Tibial nerve (tissue), 4 donors: Measurements from ENCODE around the gene GLS. TPM values are rescaled to one million over a fixed set of nuclear protein-coding genes. Genes with fewer than 3 reads are reported as not detected.
A peak's percentile ranks its signal among the peaks of the same experiment; 100 is the strongest.

Experiments used
- DNase-seq, 2 donors: peaks; one replicate each; pipeline ENCODE4 v3.0.0-alpha.2; 2019; ENCODE audit warnings: low spot score in 2 of 2
- H3K27ac ChIP-seq, 4 donors: fragments of 200-600 bp; sonication (generic) in 3 of 4; one replicate each; pipeline ENCODE4 v1.5.1; 2017 to 2019; ENCODE audit warnings: mild to moderate bottlenecking in 1 of 4
- H3K27me3 ChIP-seq, 2 donors: fragments of 200-600 bp; sonication (generic) in 1 of 2; one replicate each; pipeline versions ENCODE4 v1.5.1 to v1.6.0; 2017 to 2019
- H3K36me3 ChIP-seq, 3 donors: fragments of 200-600 bp; sonication (generic); one replicate each; pipeline ENCODE4 v1.5.1; 2018 to 2019
- H3K4me1 ChIP-seq, 4 donors: fragments of 200-600 bp; sonication (generic) in 3 of 4; one replicate each; pipeline ENCODE4 v1.5.1; 2017 to 2019
- H3K4me3 ChIP-seq, 4 donors: fragments of 200-600 bp; sonication (generic) in 3 of 4; one replicate each; pipeline ENCODE4 v1.5.1; 2017 to 2019; ENCODE audit warnings: mild to moderate bottlenecking in 1 of 4, moderate library complexity in 1 of 4
- H3K9me3 ChIP-seq, 4 donors: fragments of 200-600 bp; sonication (generic) in 3 of 4; one replicate each; pipeline ENCODE4 v1.5.1; 2017 to 2019
- EP300 ChIP-seq, 2 donors: sonication (generic); formaldehyde crosslinking; IDR thresholded peaks; one replicate each; pipeline ENCODE4 v1.6.1; 2017; ENCODE audit warnings: antibody characterized with exemption in 2 of 2, mild to moderate bottlenecking in 1 of 2
- POLR2A ChIP-seq, 2 donors: fragments of 450-650 bp; IDR thresholded peaks; one replicate each; pipeline ENCODE4 v1.6.1; 2017; ENCODE audit warnings: antibody characterized with exemption in 2 of 2, mild to moderate bottlenecking in 2 of 2, moderate library complexity in 2 of 2
- WGBS, 2 donors: methylation state at CpG; one replicate each; pipeline ENCODE4 v1.1.5; 2018; 5-methylcytosine and 5-hydroxymethylcytosine counted together
- total RNA-seq, 4 donors: library from RNA; depleted of rRNA; stranded (reverse); fragments of >200 nt; gene quantifications; one replicate each; pipeline ENCODE4 v1.1.0, GENCODE V29; 2016
- TF ChIP-seq, protein P1 (sequence below), 5 experiments: fragments of 200-600 bp in 3 of 5; fragments of 450-650 bp in 2 of 5; sonication (generic) in 3 of 5; IDR thresholded peaks; one replicate each; pipeline ENCODE4 v1.5.1; 2016 to 2019; ENCODE audit warnings: antibody characterized with exemption in 5 of 5, mild to moderate bottlenecking in 3 of 5, moderate library complexity in 2 of 5

Gene GLS
- total RNA-seq, 4 donors from 2014 or later, result 106 to 164 (median 145) TPM

- no peak for DNase-seq
- Histone ChIP-seq H3K27me3 (no peaks in the 10 kb centered on the region), H3K9me3 (no peaks in the 10 kb centered on the region), H3K36me3 (peaks cover 0 to 89% (median 0%) of the 10 kb centered on the region in 3 donors), H3K27ac (no peak overlapping the region), H3K4me3 (no peak overlapping the region), H3K4me1 (no peaks in the 10 kb centered on the region)
- WGBS, 2 donors, result 94 to 97% methylated on average over 2 of the region's 2 CpGs
- no peak for TF ChIP-seq EP300 (IDR thresholded peaks at IDR 0.05)
- no peak for TF ChIP-seq POLR2A (IDR thresholded peaks at IDR 0.05)
- TF ChIP-seq, protein P1, sequence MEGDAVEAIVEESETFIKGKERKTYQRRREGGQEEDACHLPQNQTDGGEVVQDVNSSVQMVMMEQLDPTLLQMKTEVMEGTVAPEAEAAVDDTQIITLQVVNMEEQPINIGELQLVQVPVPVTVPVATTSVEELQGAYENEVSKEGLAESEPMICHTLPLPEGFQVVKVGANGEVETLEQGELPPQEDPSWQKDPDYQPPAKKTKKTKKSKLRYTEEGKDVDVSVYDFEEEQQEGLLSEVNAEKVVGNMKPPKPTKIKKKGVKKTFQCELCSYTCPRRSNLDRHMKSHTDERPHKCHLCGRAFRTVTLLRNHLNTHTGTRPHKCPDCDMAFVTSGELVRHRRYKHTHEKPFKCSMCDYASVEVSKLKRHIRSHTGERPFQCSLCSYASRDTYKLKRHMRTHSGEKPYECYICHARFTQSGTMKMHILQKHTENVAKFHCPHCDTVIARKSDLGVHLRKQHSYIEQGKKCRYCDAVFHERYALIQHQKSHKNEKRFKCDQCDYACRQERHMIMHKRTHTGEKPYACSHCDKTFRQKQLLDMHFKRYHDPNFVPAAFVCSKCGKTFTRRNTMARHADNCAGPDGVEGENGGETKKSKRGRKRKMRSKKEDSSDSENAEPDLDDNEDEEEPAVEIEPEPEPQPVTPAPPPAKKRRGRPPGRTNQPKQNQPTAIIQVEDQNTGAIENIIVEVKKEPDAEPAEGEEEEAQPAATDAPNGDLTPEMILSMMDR (IDR thresholded peaks at IDR 0.05), result no peak
These were observed 85.1 kb downstream of the GLS start for GRCh38 chr2:190965580-190966222.

DNA sequence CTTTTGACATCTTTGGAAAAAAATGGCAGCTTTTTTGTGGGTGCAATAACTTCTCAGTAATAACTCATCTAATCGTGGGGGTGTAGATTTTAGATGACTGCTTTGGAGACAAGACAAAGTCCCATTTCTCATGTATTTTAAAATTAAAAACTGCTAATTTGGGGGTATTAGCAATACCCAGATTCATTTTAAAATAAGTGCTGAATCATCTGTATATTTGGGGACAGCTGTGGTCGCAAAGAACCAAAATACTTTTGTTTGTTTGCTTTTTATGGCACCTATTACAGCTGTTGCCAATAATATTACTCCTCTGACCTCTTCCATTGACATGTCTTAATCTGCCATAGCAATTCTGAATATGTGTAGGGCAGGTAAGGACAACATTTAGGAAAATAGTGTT lies 87.9 kb downstream of the GLS start:
- Histone ChIP-seq H3K4me3 (no peak overlapping the region), H3K27me3 (no peaks in the 10 kb centered on the region), H3K4me1 (no peaks in the 10 kb centered on the region), H3K36me3 (peaks cover 0 to 92% (median 5%) of the 10 kb centered on the region in 3 donors), H3K27ac (no peak overlapping the region), H3K9me3 (no peaks in the 10 kb centered on the region)
- DNase-seq, result no peak
- 86 to 88% methylated on average over 2 of the region's 2 CpGs for WGBS, 2 donors
- TF ChIP-seq, protein P1 (IDR thresholded peaks at IDR 0.05), result no peak
- TF ChIP-seq POLR2A (IDR thresholded peaks at IDR 0.05), result no peak
- no peak for TF ChIP-seq EP300 (IDR thresholded peaks at IDR 0.05)

GRCh38 chr2:190970160-190970559 lies 89.5 kb downstream of the GLS start:
- Histone ChIP-seq H3K27ac (no peak overlapping the region), H3K4me3 (no peak overlapping the region), H3K4me1 (peaks cover 0 to 7% (median 0%) of the 10 kb centered on the region in 4 donors), H3K9me3 (no peaks in the 10 kb centered on the region), H3K27me3 (no peaks in the 10 kb centered on the region), H3K36me3 (peaks cover 0 to 95% (median 16%) of the 10 kb centered on the region in 3 donors)
- DNase-seq, result no peak
- WGBS, 2 donors, result 73 to 81% methylated on average over 3 of the region's 3 CpGs
- TF ChIP-seq, protein P1 (IDR thresholded peaks at IDR 0.05), result no peak
- TF ChIP-seq EP300 (IDR thresholded peaks at IDR 0.05), result no peak

DNA sequence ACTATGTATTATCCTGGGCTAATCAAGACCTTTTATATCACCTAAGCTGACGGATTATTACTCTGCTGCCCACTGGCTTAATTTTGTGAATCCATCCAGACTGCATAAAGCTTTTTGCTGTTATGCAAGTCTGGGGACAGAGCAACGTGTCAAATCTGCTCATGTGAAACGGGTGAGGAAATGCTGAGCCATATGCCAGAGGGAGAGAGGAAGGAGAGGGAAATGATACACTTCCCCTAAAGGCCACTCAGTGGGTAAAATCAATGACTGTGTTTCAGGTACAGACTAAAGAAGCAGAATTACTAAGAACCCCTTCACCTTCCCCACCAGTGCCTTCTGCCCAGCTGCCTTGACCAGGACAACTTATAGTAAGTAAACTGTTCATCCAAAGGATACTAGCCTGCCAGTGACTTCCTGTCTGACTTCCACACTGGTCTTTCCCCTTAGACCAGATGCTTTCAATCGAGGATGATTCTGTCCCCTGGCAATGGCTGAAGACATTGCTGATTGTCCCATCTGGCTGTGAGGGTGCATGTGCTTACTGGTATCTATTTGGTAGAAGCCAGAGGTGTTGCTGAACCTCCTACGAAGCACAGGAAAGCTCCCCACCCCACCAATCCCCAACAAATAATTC lies 90.4 kb downstream of the GLS start:
- no peak overlapping the region for H3K4me3 ChIP-seq
- peak in 1 of 2 donors; percentile 14 for DNase-seq
- TF ChIP-seq EP300 (IDR thresholded peaks at IDR 0.05), result peak in 1 of 2 donors; percentile 30
- TF ChIP-seq POLR2A (IDR thresholded peaks at IDR 0.05), result no peak
- TF ChIP-seq, protein P1 (IDR thresholded peaks at IDR 0.05), result no peak
- peaks cover 0 to 95% (median 23%) of the 10 kb centered on the region in 3 donors for H3K36me3 ChIP-seq
- 82 to 85% methylated on average over 5 of the region's 5 CpGs for WGBS, 2 donors
- H3K4me1 ChIP-seq, result peaks cover 0 to 7% (median 0%) of the 10 kb centered on the region in 4 donors
- no peaks in the 10 kb centered on the region for H3K9me3 ChIP-seq
- no peaks in the 10 kb centered on the region for H3K27me3 ChIP-seq
- no peak overlapping the region for H3K27ac ChIP-seq

DNA sequence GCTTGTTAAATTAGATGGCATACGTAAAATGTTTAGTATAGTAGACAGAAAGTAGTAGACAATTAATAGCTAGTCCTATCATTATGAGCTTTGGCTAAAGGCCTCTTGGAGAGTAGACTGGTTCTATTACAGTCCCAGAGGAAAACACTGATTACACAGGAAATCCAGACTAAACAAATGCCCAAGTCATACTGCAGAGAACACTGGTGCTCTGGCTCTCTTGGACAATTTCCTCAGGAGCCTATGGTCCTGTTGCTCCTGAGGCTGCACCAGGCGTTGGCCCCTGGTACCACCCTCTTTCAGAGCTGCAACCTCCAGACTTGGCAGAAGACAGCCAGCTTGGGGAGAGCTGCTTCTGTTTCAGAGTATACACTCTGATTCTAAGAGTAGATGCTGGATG lies 91.6 kb downstream of the GLS start:
- H3K9me3 ChIP-seq, result no peaks in the 10 kb centered on the region
- H3K4me1 ChIP-seq, result peaks cover 0 to 7% (median 0%) of the 10 kb centered on the region in 4 donors
- H3K4me3 ChIP-seq, result no peak overlapping the region
- H3K27me3 ChIP-seq, result no peaks in the 10 kb centered on the region
- peaks cover 0 to 97% (median 24%) of the 10 kb centered on the region in 3 donors for H3K36me3 ChIP-seq
- no peak for DNase-seq
- no peak overlapping the region for H3K27ac ChIP-seq
- TF ChIP-seq, protein P1 (IDR thresholded peaks at IDR 0.05), result no peak
- no peak for TF ChIP-seq EP300 (IDR thresholded peaks at IDR 0.05)
- no peak for TF ChIP-seq POLR2A (IDR thresholded peaks at IDR 0.05)
- WGBS, 2 donors, result 84 to 88% methylated on average over 2 of the region's 2 CpGs
